RKO (cell line): Measurements from ENCODE around the gene LRRIQ1.
"Not testable (repeated sequence)": the region's sequence is repeated elsewhere in the genome, so short reads cannot be mapped to it uniquely, and the experiment has no call there.

Experiments used
- DNase-seq: peaks from one replicate; pipeline ENCODE4 v3.0.0-alpha.2; 2016; ENCODE audit warnings: low spot score

LRRIQ1 gene

GRCh38 chr12:85186236-85186635 is 150.1 kb downstream of the LRRIQ1 start:
- DNase-seq: no peak

- DNase-seq: no peak
Observed at GRCh38 chr12:85188619-85189018, 152.5 kb downstream of the LRRIQ1 start.

GRCh38 chr12:85190728-85191127 is 154.6 kb downstream of the LRRIQ1 start:
- no peak for DNase-seq

- not testable (repeated sequence) for DNase-seq
Observed at GRCh38 chr12:85203809-85204208, 167.7 kb downstream of the LRRIQ1 start.

GRCh38 chr12:85206543-85206942 is 170.4 kb downstream of the LRRIQ1 start:
- no peak for DNase-seq

- not testable (repeated sequence) for DNase-seq
Observed at GRCh38 chr12:85224339-85224738, 188.2 kb downstream of the LRRIQ1 start.

DNA sequence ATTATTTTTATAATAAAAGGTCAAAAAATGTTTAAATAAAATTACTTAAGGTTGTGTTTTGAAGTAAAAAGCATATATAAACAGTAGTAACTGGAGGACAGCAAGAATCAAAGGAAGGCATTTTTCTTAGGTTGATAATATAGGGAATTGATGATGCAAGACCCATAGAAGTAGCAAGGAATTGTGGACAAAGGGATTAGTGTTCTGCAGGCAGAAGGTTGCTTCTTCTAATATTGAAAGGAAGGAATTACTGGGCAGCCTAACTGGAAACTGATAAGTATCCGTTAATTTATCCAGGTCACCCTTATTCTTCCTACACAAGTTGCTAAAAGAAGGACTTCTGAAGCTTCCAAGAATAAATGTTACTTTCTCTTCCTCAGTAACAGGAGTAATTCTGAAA is 189.3 kb downstream of the LRRIQ1 start:
- DNase-seq: no peak

- DNase-seq: no peak
Observed at GRCh38 chr12:85237327-85237726, 201.2 kb downstream of the LRRIQ1 start.

DNA sequence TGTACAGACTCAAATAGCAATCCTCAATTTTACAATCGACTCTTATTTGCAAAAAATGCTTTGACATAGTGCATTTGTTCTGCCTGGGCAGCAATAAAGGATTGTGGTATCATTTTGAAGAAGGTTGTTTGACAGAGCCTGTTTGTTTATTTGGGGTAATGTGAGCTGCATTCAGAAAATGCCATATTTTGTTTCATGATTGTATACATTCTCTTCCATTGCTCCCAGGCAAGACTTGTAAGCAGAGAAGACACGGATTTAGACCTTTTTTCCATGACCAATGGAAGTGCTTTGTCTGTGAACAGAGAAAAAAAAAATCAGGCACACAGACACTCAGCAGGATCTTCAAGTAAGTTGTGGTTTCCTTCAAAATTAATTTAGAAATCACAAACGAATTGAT is 208.4 kb downstream of the LRRIQ1 start:
- no peak for DNase-seq

DNA sequence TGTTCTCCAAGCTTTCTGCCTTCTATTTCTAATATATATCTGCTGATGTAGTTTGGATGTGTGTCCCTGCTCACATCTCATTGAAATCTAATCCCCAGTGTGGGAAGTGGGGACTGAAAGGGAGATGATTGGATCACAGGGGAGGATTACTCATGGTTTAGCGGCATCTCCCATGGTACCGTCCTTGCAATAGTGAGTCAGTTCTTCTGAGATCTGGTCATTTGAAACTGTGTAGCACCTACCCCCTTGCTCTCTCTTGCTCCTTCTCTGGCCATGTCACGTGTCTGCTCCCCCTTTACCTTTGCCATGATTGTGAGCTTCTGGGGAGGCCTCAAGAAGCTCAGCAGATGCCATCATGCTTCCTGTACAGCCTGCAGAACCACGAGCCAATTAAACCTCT is 217.7 kb downstream of the LRRIQ1 start:
- peak; percentile 17 for DNase-seq

DNA sequence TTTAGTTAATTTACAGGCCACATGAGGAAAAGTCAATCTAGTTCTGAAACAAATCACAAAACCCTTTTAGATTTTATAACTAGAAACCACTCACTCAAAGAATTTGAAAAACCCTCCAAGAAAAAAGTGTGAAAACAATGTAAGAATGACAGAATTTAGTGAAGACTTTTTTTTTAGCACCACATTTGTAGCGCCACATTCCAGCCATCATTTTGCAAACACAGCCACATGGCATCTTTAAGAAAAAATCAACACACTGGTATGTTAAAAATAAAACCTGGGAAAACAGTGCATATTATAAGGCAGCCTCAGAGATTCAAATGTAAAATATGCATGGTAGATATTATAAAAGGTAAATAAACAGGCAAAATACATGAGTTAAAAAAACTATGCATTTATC is 221.5 kb downstream of the LRRIQ1 start:
- DNase-seq: no peak

GRCh38 chr12:85260447-85260846 is 224.3 kb downstream of the LRRIQ1 start:
- DNase-seq: no peak

- DNase-seq: no peak
Observed at GRCh38 chr12:85260896-85261295, 224.7 kb downstream of the LRRIQ1 start.

- DNase-seq: no peak
Observed at GRCh38 chr12:85266356-85266755, 230.2 kb downstream of the LRRIQ1 start.

GRCh38 chr12:85273381-85274314 is 237.5 kb downstream of the LRRIQ1 start:
- no peak for DNase-seq

GRCh38 chr12:85274315-85274651 is 238.1 kb downstream of the LRRIQ1 start:
- DNase-seq: no peak

GRCh38 chr12:85275374-85275773 is 239.2 kb downstream of the LRRIQ1 start:
- no peak for DNase-seq

DNA sequence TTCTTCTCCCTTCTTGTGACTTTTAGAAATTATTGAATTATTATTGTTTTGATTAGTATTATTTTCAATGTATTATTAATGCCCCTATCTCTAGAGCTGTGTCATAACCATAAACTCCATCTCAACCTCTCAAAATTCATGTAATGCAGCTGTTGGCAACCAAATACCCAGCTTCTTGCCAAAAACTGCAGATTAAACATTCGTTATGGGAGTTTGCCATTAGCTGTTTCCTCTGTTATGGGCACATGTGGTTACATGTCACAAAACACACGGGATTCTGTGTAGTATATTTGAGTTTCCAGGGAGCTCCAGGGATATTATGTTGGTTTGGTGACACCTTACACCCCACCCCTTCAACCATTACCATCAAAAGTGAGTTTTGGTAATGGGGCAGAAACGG is 241.0 kb downstream of the LRRIQ1 start:
- no peak for DNase-seq

DNA sequence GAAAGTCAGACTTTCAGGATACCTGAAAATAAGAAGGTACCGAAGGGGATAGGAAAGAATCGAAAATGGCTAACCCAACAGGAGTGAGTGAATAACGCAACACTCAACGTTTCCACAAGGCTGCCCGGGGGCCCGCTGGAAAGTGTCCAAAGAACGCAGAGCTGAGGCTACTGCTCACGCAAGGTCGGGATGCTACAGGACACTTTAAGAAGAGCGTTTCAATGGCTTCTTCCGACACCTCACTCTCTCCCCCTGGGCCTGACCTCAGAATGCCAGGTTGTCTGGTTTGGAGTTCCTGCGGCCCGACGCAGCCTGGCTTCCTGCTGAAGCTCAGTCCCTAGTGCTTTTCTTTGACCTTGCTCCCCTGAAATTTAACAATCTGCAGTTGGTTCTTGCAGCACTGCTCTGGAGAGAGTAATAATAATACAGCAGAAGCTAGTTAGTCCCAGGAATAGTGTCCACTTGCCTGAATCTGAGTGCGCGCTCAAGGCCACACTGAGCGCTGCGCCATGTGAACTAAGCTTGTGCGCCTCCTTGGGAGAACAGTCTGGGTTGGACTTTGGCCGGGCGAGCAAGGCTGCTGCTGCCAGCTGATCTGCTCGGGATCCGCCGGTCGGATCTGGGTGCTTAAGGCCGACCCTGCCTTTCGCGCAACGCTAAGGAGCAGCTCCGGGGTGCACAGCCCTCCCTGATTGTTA is 241.9 kb downstream of the LRRIQ1 start:
- no peak for DNase-seq

DNA sequence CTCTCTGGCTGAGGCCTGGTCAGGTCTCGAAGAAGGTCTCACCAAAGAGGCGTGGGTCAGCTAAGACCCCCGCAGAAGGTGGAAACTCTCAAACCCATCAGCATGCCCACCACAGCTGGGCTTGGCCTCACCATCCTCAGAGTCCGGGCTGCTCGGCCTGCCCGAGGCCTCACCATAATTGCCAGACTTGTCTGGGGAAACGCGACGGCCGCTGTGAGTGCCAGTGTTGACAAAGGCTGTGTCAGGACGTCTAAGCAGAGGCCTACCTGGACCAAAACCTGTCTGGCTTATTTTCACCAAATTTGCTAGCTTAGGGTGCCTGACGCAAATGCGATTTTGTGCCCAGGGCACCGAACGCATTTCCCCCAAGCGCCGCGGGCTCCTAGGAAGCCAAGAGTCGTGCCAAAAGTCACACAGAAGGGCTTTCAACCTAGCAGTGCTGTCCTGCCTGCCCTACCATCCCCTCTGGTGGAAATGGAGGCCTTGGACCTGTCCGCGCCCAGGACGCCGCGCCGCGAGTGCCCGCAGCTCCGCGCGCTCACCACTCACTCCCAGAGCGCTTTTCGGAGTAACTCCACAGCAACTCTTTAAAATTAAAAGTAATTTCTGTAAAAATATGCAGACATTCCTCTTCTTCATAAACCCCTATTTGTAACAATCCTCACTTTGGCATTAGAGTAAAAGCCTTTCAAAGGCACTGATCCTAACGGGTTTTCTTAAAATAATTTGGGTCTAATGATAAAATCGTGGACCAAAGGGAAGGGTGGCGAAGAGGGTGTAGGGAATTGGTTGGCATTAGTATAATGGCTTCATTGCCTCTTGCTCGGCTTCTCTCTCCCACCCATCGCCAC is 242.7 kb downstream of the LRRIQ1 start:
- DNase-seq: no peak

DNA sequence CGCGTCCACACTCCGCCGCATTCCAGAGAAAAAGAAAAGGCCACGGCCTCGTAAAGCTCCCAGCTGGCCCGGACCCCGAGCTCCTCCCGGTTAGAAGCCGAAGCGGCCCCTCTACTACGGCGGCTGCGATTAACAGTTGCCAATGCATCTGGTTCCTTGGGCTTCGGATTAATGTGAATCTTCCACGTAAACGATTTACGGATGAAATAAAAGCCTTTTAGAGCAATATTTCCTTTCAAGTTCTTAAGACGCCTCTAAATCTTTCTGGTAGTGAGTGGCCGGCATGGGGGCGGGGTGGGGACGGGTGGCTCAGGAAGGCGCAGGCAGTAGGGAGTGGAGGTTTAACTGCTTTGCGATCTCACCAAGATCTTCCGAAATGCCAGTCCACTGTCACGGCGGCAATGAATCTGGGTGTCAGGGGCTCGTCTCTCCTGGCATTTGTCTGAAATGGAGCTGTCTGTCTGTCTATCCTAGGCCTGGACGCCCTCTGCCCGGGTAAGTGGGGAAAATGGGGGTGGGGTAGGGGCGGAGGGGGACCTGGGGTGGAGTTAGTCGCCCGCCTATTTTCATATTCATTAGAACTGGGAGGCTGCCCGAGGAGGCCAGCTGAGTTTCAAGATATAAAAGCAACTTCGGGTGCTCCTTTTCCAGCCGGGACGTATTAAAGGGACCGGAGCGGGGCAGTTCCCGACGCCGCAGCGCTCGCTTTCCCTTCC is 243.5 kb downstream of the LRRIQ1 start:
- DNase-seq: no peak
